Measurements from ENCODE around the gene RAB3IL1. TPM values are rescaled to one million over a fixed set of nuclear protein-coding genes. Genes with fewer than 3 reads are reported as not detected.

Gene RAB3IL1
- total and polyA plus RNA-seq, 9 of the 15 experiments (the other 6 are each of a cell fraction or from before 2014, with no cell fraction given) = 0.15 to 42.6 (median 15.5) TPM

GRCh38 chr11:61911128-61911700 lies 6.2 kb downstream of the RAB3IL1 start:
- POLR2A ChIA-PET = interaction anchor here (1.0 kb wide), 1 partner anchor 8 kb away, joined by 3 read pairs; no protein-coding TSS in a partner anchor
- intact Hi-C loops (cut with micrococcal nuclease) = no loop called here
- FAIRE-seq (no peak), DNase-seq (ENCODE audit: extremely low read depth in 1 of 4, low spot score in 3 of 4) (no peak), ATAC-seq (no peak)
- Histone ChIP-seq H3K36me3 (ENCODE audit: control insufficient read depth, insufficient read depth, low read length) (peaks cover 38% of the 10 kb centered on the region; the same call in 2 of the 3 replicates), H3K4me2 (ENCODE audit: insufficient read depth, low read length) (no peak overlapping the region), H3K27me3 (ENCODE audit: control insufficient read depth in 2 of 2, insufficient read depth in 2 of 2, low read length in 2 of 2) (no peaks in the 10 kb centered on the region), H3K79me2 (ENCODE audit: control insufficient read depth, insufficient read depth, low read length) (peaks cover 77% of the 10 kb centered on the region), H3K27ac (ENCODE audit: extremely low read depth, low read depth, low read length) (no peak overlapping the region), H3K4me3 (no peak overlapping the region), H4K20me1 (replicated peaks; ENCODE audit: control insufficient read depth, insufficient read depth, low read length) (peaks cover 25% of the 10 kb centered on the region; the same call in 1 of the 2 replicates), H3K9me1 (ENCODE audit: control insufficient read depth, insufficient read depth, low read length) (peaks cover 12% of the 10 kb centered on the region), H3K9ac (ENCODE audit: insufficient read depth in 1 of 2, low read depth in 2 of 2, low read length in 2 of 2) (peak overlapping the region in 1 of 2 experiments; percentile 75; a peak in 2 of 4 replicates), H3K9me3 (replicated peaks; ENCODE audit: control insufficient read depth, insufficient read depth, low read depth, low read length) (no peaks in the 10 kb centered on the region), H2AFZ (ENCODE audit: low read depth, low read length) (no peak overlapping the region), H3K4me1 (replicated peaks in 1 of 2; ENCODE audit: control insufficient read depth in 2 of 2, insufficient read depth in 2 of 2, low read length in 2 of 2) (peaks cover 14 to 64% of the 10 kb centered on the region in 2 experiments)
- no TSS peak for BruUV-seq (replicated peaks)
- 71% methylated on average over 7 of the region's 7 CpGs for WGBS (ENCODE audit: insufficient coverage, low coverage, missing lambda C conversion rate)
- in situ Hi-C loops (cut with MboI) = no loop called here
- CTCF ChIA-PET (ENCODE audit: low intra/inter-chr PET ratio) = no interaction called here
- TF ChIP-seq NRF1 (conservative IDR thresholded peaks at IDR 0.05 in 1 of 2, IDR thresholded peaks at IDR 0.05 in 1 of 2) = no peak

DNA sequence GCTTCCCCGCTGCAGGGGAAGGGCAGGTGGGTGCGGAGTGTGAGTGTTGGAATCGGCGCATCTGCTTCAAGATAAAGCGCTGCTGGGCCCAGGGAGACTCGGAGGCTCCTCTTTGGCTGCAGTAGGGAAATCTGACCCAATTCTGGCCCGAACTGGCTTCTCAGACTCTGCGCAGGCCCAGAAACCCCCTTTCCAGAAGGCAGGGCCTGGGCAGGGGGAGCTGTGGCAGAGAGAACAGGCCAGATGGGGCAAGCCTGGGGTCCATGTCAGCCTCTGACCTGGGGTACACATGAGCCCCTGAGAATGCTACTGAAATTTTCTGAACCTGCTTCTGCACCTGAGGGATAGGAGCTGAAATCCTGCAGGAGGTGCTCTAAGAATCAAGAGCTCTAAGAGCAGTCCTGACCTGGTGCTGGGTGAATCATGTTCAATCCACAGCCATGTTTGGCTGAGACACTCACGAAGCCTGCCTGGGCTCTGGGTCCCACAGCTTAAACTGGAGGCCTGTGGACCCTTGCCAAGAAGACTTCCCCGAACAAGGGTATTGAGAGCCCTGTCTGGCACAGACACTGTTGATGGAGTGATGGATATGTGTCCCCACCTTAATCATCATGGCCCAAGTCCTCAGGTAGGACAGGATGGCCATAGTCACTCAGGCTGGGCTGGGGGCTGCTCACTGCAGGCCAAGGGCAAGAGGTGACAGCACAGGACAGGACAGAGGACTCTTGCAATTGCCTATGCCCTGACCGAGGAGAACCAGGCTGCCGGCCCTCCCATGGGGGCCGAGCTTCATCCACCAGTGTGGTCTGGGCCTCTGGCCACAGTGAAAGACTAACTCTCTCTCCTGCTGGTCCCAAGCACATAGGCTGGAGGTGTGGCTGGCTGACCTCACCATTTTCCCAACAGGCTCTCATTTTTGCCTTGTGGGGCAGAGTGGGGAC lies 6.9 kb downstream of the RAB3IL1 start:
- intact Hi-C loops (cut with micrococcal nuclease) = no loop called here

More for the DNA sequence above, 6.9 kb downstream of the RAB3IL1 start:
- Histone ChIP-seq H3K27ac (ENCODE audit: extremely low read depth, low read depth, low read length) (no peak overlapping the region), H3K4me2 (ENCODE audit: insufficient read depth, low read length) (no peak overlapping the region), H3K9me3 (replicated peaks; ENCODE audit: control insufficient read depth, insufficient read depth, low read depth, low read length) (no peaks in the 10 kb centered on the region), H3K36me3 (ENCODE audit: control insufficient read depth, insufficient read depth, low read length) (peaks cover 46% of the 10 kb centered on the region; the same call in 2 of the 3 replicates), H3K9me1 (ENCODE audit: control insufficient read depth, insufficient read depth, low read length) (peaks cover 12% of the 10 kb centered on the region), H3K79me2 (ENCODE audit: control insufficient read depth, insufficient read depth, low read length) (peaks cover 70% of the 10 kb centered on the region), H2AFZ (ENCODE audit: low read depth, low read length) (no peak overlapping the region), H3K9ac (ENCODE audit: insufficient read depth in 1 of 2, low read depth in 2 of 2, low read length in 2 of 2) (peak overlapping the region in 1 of 2 experiments; percentile 70; a peak in 2 of 4 replicates), H3K27me3 (ENCODE audit: control insufficient read depth in 2 of 2, insufficient read depth in 2 of 2, low read length in 2 of 2) (no peaks in the 10 kb centered on the region), H4K20me1 (replicated peaks; ENCODE audit: control insufficient read depth, insufficient read depth, low read length) (peaks cover 24% of the 10 kb centered on the region; the same call in 1 of the 2 replicates), H3K4me3 (no peak overlapping the region), H3K4me1 (replicated peaks in 1 of 2; ENCODE audit: control insufficient read depth in 2 of 2, insufficient read depth in 2 of 2, low read length in 2 of 2) (peaks cover 14 to 65% of the 10 kb centered on the region in 2 experiments)
- ATAC-seq (0 out of 3 replicates have a peak, but pooled peaks have one; percentile 11), FAIRE-seq (peak; percentile 69), DNase-seq (ENCODE audit: extremely low read depth in 1 of 4, low spot score in 3 of 4) (no peak)
- TF ChIP-seq, protein P1, sequence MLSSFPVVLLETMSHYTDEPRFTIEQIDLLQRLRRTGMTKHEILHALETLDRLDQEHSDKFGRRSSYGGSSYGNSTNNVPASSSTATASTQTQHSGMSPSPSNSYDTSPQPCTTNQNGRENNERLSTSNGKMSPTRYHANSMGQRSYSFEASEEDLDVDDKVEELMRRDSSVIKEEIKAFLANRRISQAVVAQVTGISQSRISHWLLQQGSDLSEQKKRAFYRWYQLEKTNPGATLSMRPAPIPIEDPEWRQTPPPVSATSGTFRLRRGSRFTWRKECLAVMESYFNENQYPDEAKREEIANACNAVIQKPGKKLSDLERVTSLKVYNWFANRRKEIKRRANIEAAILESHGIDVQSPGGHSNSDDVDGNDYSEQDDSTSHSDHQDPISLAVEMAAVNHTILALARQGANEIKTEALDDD (IDR thresholded peaks at IDR 0.05) = no peak
- TF ChIP-seq, protein P2, sequence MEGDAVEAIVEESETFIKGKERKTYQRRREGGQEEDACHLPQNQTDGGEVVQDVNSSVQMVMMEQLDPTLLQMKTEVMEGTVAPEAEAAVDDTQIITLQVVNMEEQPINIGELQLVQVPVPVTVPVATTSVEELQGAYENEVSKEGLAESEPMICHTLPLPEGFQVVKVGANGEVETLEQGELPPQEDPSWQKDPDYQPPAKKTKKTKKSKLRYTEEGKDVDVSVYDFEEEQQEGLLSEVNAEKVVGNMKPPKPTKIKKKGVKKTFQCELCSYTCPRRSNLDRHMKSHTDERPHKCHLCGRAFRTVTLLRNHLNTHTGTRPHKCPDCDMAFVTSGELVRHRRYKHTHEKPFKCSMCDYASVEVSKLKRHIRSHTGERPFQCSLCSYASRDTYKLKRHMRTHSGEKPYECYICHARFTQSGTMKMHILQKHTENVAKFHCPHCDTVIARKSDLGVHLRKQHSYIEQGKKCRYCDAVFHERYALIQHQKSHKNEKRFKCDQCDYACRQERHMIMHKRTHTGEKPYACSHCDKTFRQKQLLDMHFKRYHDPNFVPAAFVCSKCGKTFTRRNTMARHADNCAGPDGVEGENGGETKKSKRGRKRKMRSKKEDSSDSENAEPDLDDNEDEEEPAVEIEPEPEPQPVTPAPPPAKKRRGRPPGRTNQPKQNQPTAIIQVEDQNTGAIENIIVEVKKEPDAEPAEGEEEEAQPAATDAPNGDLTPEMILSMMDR (IDR thresholded peaks at IDR 0.05 in 2 of 3, conservative IDR thresholded peaks at IDR 0.05 in 1 of 3; ENCODE audit: insufficient read depth in 2 of 3, low read depth in 1 of 3, low read length in 3 of 3) = 0 out of 6 replicates have a peak, but pooled peaks of 1 of the 3 experiments have one; percentile 1
- in situ Hi-C loops (cut with MboI) = no loop called here
- BruUV-seq (replicated peaks) = no TSS peak
- WGBS (ENCODE audit: insufficient coverage, low coverage, missing lambda C conversion rate) = 85% methylated on average over 10 of the region's 13 CpGs
- ChIA-PET POLR2A (interaction anchor here (0.9 kb wide), 1 partner anchor 10 kb away, joined by 3 read pairs; no protein-coding TSS in a partner anchor), CTCF (ENCODE audit: low intra/inter-chr PET ratio) (no interaction called here)

All from K562 (cell line).